ENCODE results near the gene APBA2.

DNA sequence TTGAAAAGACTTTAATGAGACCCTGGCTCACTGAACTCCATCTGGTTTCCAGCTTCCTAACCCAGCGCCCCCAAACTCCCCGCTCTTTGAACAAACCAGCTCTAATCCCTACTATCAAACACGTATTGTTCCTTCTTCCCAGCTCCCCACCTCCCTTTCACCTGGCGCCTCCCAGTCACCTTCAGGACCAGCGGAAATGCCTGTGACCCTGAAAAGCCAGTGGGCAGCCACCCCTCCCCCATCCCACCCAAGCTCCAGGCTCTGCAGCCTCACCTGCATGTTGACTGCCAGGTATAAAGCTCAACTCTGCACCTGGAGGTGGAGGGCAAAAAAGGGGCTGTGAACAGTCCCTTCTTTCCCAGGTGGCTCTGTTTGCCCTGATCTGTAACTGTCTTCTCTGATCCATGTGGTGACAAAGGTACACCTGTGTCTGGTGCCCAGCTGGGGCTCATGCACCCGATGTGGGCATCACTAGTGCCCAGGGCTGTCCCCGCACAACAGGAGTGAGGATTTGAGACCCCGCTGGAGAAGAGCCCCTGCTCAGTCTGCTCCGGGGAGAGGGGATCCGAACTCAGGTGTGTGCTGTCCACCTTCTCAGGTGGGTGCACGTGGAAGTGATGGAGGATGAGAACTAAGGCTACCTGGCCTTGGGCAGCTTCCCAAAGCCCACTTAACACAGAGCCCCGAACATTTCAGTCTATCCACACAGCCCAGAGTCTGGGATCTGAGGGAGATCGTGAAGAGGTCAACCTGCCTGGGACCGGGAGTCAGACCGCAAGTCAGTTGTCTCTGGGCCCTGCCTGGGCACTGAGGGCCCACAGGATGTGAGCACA is 254.9 kb downstream of the APBA2 start:
- TF ChIP-seq, protein P1, sequence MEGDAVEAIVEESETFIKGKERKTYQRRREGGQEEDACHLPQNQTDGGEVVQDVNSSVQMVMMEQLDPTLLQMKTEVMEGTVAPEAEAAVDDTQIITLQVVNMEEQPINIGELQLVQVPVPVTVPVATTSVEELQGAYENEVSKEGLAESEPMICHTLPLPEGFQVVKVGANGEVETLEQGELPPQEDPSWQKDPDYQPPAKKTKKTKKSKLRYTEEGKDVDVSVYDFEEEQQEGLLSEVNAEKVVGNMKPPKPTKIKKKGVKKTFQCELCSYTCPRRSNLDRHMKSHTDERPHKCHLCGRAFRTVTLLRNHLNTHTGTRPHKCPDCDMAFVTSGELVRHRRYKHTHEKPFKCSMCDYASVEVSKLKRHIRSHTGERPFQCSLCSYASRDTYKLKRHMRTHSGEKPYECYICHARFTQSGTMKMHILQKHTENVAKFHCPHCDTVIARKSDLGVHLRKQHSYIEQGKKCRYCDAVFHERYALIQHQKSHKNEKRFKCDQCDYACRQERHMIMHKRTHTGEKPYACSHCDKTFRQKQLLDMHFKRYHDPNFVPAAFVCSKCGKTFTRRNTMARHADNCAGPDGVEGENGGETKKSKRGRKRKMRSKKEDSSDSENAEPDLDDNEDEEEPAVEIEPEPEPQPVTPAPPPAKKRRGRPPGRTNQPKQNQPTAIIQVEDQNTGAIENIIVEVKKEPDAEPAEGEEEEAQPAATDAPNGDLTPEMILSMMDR (conservative IDR thresholded peaks at IDR 0.05; ENCODE audit: low read length), result no peak
- no peak for TF ChIP-seq EZH2phosphoT487 (IDR thresholded peaks at IDR 0.05; ENCODE audit: borderline replicate concordance, low read depth, low read length)

Data from OCI-LY7 (cell line).